GM23338 (cell line): ENCODE measurements around the gene CCDC200. TPM values are rescaled to one million over a fixed set of nuclear protein-coding genes. Genes with fewer than 3 reads are reported as not detected.
A peak's percentile ranks its signal among the peaks of the same experiment; 100 is the strongest.

Experiments used
- ATAC-seq: fragments of 200-7000 bp; cut with Tn5 transposase; 3 replicates; pipeline ENCODE4 v1.9.1; 2020
- DNase-seq: peaks from one replicate; pipeline ENCODE4 v3.0.0-alpha.2; 2015; ENCODE audit warnings: low spot score
- H2AFZ ChIP-seq: fragments of 200-600 bp; sonication (generic); 2 replicates; pipeline ENCODE4 v1.8.0; 2016; ENCODE audit warnings: antibody characterized with exemption, mild to moderate bottlenecking, moderate library complexity
- H3F3A ChIP-seq: fragments of 200-600 bp; sonication (generic); replicated peaks from 2 replicates; pipeline ENCODE4 v1.8.0; 2017; ENCODE audit warnings: antibody characterized with exemption, mixed run types, low read depth
- H3K27ac ChIP-seq: fragments of 200-600 bp; sonication (generic); 2 replicates; pipeline ENCODE4 v1.6.1; 2016; ENCODE audit warnings: low read depth
- H3K27me3 ChIP-seq: fragments of 200-600 bp; sonication (generic); 2 replicates; pipeline ENCODE4 v1.8.0; 2016; ENCODE audit warnings: mild to moderate bottlenecking, mixed run types, moderate library complexity; ENCODE audit not compliant: insufficient read depth
- H3K36me3 ChIP-seq: fragments of 200-600 bp; sonication (generic); 2 replicates; pipeline ENCODE4 v1.8.0; 2016; ENCODE audit warnings: mild to moderate bottlenecking; ENCODE audit not compliant: insufficient read depth
- H3K4me1 ChIP-seq: fragments of 200-600 bp; sonication (generic); 2 replicates; pipeline ENCODE4 v1.8.0; 2016; ENCODE audit warnings: mild to moderate bottlenecking, moderate library complexity; ENCODE audit not compliant: insufficient read depth
- H3K4me2 ChIP-seq: fragments of 200-600 bp; sonication (generic); 2 replicates; pipeline ENCODE4 v1.7.1; 2017; ENCODE audit warnings: mixed run types
- H3K4me3 ChIP-seq: fragments of 200-600 bp; sonication (generic); 2 replicates; pipeline ENCODE4 v1.6.1; 2016; ENCODE audit warnings: mixed run types
- H3K79me2 ChIP-seq: fragments of 200-600 bp; sonication (generic); replicated peaks from 2 replicates; pipeline ENCODE4 v1.8.0; 2017; ENCODE audit warnings: mild to moderate bottlenecking; ENCODE audit not compliant: insufficient read depth
- H3K9me2 ChIP-seq: fragments of 200-600 bp; sonication (generic); 2 replicates; pipeline ENCODE4 v1.8.0; 2017; ENCODE audit not compliant: insufficient read depth
- H4K20me1 ChIP-seq: fragments of 200-600 bp; sonication (generic); replicated peaks from 2 replicates; pipeline ENCODE4 v1.8.0; 2017; ENCODE audit warnings: mild to moderate bottlenecking; ENCODE audit not compliant: insufficient read depth
- H3K27ac Mint-ChIP-seq: 2 replicates; pipeline ENCODE4 v1.8.0; 2020; ENCODE audit warnings: inconsistent platforms, mild to moderate bottlenecking, moderate library complexity, mixed read lengths
- H3K27me3 Mint-ChIP-seq: 3 replicates; pipeline ENCODE4 v1.8.0; 2022; ENCODE audit warnings: low read depth, mild to moderate bottlenecking, moderate library complexity, mixed read lengths, inconsistent platforms; ENCODE audit not compliant: insufficient read depth, poor library complexity
- H3K36me3 Mint-ChIP-seq: 3 replicates; pipeline ENCODE4 v1.8.0; 2021; ENCODE audit warnings: low read depth, mild to moderate bottlenecking, inconsistent platforms, moderate library complexity, mixed read lengths
- H3K4me1 Mint-ChIP-seq: 3 replicates; pipeline ENCODE4 v1.8.0; 2020; ENCODE audit warnings: mild to moderate bottlenecking, inconsistent platforms, mixed read lengths
- H3K4me3 Mint-ChIP-seq: 3 replicates; pipeline ENCODE4 v1.8.0; 2021; ENCODE audit warnings: moderate library complexity, mild to moderate bottlenecking, inconsistent platforms, mixed read lengths
- H3K9me3 Mint-ChIP-seq: 3 replicates; pipeline ENCODE4 v1.8.0; 2020; ENCODE audit warnings: moderate library complexity, mild to moderate bottlenecking, inconsistent platforms, mixed read lengths
- CREB1 ChIP-seq: fragments of 250-450 bp; sonication (Bioruptor Pico); IDR thresholded peaks from 2 replicates; pipeline ENCODE4 v1.5.0; 2020; ENCODE audit warnings: low read depth, mild to moderate bottlenecking, moderate library complexity
- CTCF ChIP-seq, 2 experiments: fragments of 200-600 bp in 1 of 2; sonication (generic) in 1 of 2; conservative IDR thresholded peaks; 2 replicates each; pipeline versions ENCODE4 v1.5.1 to v1.6.1; 2016 to 2017; ENCODE audit warnings: antibody characterized with exemption in 2 of 2, low read depth in 2 of 2, mild to moderate bottlenecking in 2 of 2, moderate library complexity in 1 of 2
- ETS1 ChIP-seq: IDR thresholded peaks from 2 replicates; pipeline ENCODE4 v1.6.1; 2016; ENCODE audit warnings: antibody characterized with exemption
- EZH2 ChIP-seq: fragments of 200-600 bp; sonication (generic); IDR thresholded peaks from one replicate; pipeline ENCODE4 v1.8.0; 2017; ENCODE audit warnings: antibody characterized with exemption, mild to moderate bottlenecking, low read depth; ENCODE audit not compliant: unreplicated experiment
- EZH2phosphoT487 ChIP-seq: fragments of 200-600 bp; sonication (generic); IDR thresholded peaks from one replicate; pipeline ENCODE4 v1.8.1; 2018; ENCODE audit warnings: antibody characterized with exemption; ENCODE audit not compliant: unreplicated experiment
- JUNB ChIP-seq: IDR thresholded peaks from one replicate; pipeline ENCODE4 v1.6.1; 2016; ENCODE audit warnings: antibody characterized with exemption; ENCODE audit not compliant: unreplicated experiment
- POLR2AphosphoS5 ChIP-seq: IDR thresholded peaks from 2 replicates; pipeline ENCODE4 v1.6.1; 2016; ENCODE audit warnings: antibody characterized with exemption, low read depth
- STAT1 ChIP-seq: IDR thresholded peaks from one replicate; pipeline ENCODE4 v1.6.1; 2016; ENCODE audit warnings: antibody characterized with exemption; ENCODE audit not compliant: unreplicated experiment
- ZNF114 ChIP-seq: fragments of 250-450 bp; sonication (Bioruptor Pico); IDR thresholded peaks from 2 replicates; pipeline ENCODE4 v1.5.0; 2020; ENCODE audit warnings: mild to moderate bottlenecking, moderate library complexity
- polyA plus RNA-seq: library from polyadenylated mRNA; unstranded; fragments of >200 nt; fragmentation: Nextera tagmentation; extraction: Ambion mirVana; gene quantifications from 2 replicates; pipeline ENCODE4 v1.2.1, GENCODE V29; 2016
- total RNA-seq: library from RNA; depleted of rRNA; stranded (reverse); fragments of >200 nt; shearing (Covaris generic); gene quantifications from 2 replicates; pipeline ENCODE4 v1.2.3, GENCODE V29; 2014
- TF ChIP-seq, protein P1 (sequence below): IDR thresholded peaks from one replicate; pipeline ENCODE4 v1.6.1; 2018; ENCODE audit warnings: antibody characterized with exemption; ENCODE audit not compliant: unreplicated experiment

Gene CCDC200
- total and polyA plus RNA-seq, 2 experiments from 2014 or later = not detected

DNA sequence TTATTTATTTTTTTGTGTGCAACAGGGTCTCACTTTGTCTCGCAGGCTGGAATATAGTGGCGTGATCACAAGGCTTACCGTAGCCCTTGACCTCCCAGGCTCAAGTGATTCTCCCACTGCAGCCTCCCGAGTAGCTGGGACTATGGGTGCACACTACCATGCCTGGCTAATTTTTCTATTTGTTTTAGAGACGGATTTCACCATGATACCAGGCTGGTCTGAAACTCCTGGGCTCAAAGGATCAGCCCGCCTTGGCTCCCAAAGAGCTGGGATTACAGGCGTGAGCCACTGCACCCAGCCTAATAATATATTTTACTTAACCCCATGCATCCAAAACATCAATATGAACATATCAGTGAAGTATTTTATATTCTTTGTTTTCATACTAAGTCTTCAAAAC, 2.0 kb downstream of the CCDC200 start:
- TF ChIP-seq POLR2AphosphoS5 (no peak), JUNB (no peak), ETS1 (no peak), CTCF (conservative IDR thresholded peaks at IDR 0.05; ENCODE audit: low read depth in 2 of 2) (no peak), ZNF114 (no peak), EZH2 (no peak), STAT1 (no peak)

GRCh38 chr17:43224146-43224705, 4.2 kb downstream of the CCDC200 start:
- no peaks in the 10 kb centered on the region for H3F3A ChIP-seq
- H3K27me3 Mint-ChIP-seq = peaks cover 4% of the 10 kb centered on the region
- H3K27ac ChIP-seq = no peak overlapping the region
- H3K36me3 ChIP-seq = no peaks in the 10 kb centered on the region
- no peaks in the 10 kb centered on the region for H3K36me3 Mint-ChIP-seq
- H3K4me3 ChIP-seq = no peak overlapping the region
- DNase-seq (no peak), ATAC-seq (no peak)
- H3K79me2 ChIP-seq = no peaks in the 10 kb centered on the region
- no peak overlapping the region for H2AFZ ChIP-seq
- no peaks in the 10 kb centered on the region for H3K9me2 ChIP-seq
- peak overlapping the region; percentile 14; the same call in 1 of the 2 replicates for H3K27ac Mint-ChIP-seq
- H3K9me3 Mint-ChIP-seq = no peaks in the 10 kb centered on the region
- H4K20me1 ChIP-seq = no peaks in the 10 kb centered on the region
- H3K4me1 Mint-ChIP-seq = no peaks in the 10 kb centered on the region
- no peaks in the 10 kb centered on the region for H3K4me1 ChIP-seq
- no peaks in the 10 kb centered on the region for H3K27me3 ChIP-seq
- no peak overlapping the region for H3K4me3 Mint-ChIP-seq
- H3K4me2 ChIP-seq = no peak overlapping the region
- TF ChIP-seq ZNF114 (no peak), CTCF (conservative IDR thresholded peaks at IDR 0.05; ENCODE audit: low read depth in 2 of 2) (no peak), CREB1 (CRISPR knock-in tag) (no peak), EZH2 (no peak), EZH2phosphoT487 (no peak)
- TF ChIP-seq, protein P1, sequence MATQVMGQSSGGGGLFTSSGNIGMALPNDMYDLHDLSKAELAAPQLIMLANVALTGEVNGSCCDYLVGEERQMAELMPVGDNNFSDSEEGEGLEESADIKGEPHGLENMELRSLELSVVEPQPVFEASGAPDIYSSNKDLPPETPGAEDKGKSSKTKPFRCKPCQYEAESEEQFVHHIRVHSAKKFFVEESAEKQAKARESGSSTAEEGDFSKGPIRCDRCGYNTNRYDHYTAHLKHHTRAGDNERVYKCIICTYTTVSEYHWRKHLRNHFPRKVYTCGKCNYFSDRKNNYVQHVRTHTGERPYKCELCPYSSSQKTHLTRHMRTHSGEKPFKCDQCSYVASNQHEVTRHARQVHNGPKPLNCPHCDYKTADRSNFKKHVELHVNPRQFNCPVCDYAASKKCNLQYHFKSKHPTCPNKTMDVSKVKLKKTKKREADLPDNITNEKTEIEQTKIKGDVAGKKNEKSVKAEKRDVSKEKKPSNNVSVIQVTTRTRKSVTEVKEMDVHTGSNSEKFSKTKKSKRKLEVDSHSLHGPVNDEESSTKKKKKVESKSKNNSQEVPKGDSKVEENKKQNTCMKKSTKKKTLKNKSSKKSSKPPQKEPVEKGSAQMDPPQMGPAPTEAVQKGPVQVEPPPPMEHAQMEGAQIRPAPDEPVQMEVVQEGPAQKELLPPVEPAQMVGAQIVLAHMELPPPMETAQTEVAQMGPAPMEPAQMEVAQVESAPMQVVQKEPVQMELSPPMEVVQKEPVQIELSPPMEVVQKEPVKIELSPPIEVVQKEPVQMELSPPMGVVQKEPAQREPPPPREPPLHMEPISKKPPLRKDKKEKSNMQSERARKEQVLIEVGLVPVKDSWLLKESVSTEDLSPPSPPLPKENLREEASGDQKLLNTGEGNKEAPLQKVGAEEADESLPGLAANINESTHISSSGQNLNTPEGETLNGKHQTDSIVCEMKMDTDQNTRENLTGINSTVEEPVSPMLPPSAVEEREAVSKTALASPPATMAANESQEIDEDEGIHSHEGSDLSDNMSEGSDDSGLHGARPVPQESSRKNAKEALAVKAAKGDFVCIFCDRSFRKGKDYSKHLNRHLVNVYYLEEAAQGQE = no peak

More for the DNA sequence above, 2.0 kb downstream of the CCDC200 start:
- H4K20me1 ChIP-seq = no peaks in the 10 kb centered on the region
- H3K27me3 ChIP-seq = no peaks in the 10 kb centered on the region
- Mint-ChIP-seq H3K4me3 (no peak overlapping the region), H3K36me3 (no peaks in the 10 kb centered on the region), H3K27ac (no peak overlapping the region), H3K27me3 (peaks cover 4% of the 10 kb centered on the region), H3K9me3 (no peaks in the 10 kb centered on the region; the same call in 2 of the 3 replicates), H3K4me1 (no peaks in the 10 kb centered on the region)
- H3K79me2 ChIP-seq = no peaks in the 10 kb centered on the region
- H3K4me3 ChIP-seq = no peak overlapping the region
- no peaks in the 10 kb centered on the region for H3K9me2 ChIP-seq
- H3K36me3 ChIP-seq = no peaks in the 10 kb centered on the region
- no peak overlapping the region for H2AFZ ChIP-seq
- H3K27ac ChIP-seq = no peak overlapping the region
- DNase-seq (no peak), ATAC-seq (no peak)
- no peaks in the 10 kb centered on the region for H3K4me1 ChIP-seq
- H3F3A ChIP-seq = no peaks in the 10 kb centered on the region
- no peak overlapping the region for H3K4me2 ChIP-seq
